ENCODE measurements around the gene LZTR1. TPM values are rescaled to one million over a fixed set of nuclear protein-coding genes. Genes with fewer than 3 reads are reported as not detected.
A peak's percentile ranks its signal among the peaks of the same experiment; 100 is the strongest.

Gene LZTR1
- total RNA-seq, 2 donors from 2014 or later, result 20.7 to 24.7 TPM

DNA sequence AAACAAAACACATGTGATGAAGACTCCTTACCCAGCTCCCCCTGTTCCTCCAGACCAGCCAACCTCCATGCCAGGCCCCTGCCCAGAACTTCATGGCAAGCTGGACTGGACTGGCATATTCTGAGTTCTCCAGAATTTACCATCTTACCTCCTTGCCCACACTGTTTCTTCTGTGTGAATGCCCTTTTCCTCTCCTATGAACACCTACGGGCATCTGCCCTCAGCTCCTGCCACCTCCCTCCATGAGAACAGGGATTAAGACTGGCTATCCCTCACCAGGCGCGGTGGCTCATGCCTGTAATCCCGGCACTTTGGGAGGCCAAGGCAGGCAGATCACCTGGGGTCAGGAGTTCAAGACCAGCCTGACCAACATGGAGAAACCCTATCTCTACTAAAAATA, 21.5 kb upstream of the LZTR1 start:
- H3K4me3 ChIP-seq, result no peak overlapping the region
- H3K27me3 ChIP-seq, result no peaks in the 10 kb centered on the region
- H3K27ac ChIP-seq, result no peak overlapping the region
- peaks cover 0 to 26% of the 10 kb centered on the region in 2 donors for H3K4me1 ChIP-seq
- TF ChIP-seq CTCF (IDR thresholded peaks at IDR 0.05), result no peak
- no peaks in the 10 kb centered on the region for H3K36me3 ChIP-seq
- no peak for DNase-seq (ENCODE audit: low spot score)
- H3K9me3 ChIP-seq, result no peaks in the 10 kb centered on the region

DNA sequence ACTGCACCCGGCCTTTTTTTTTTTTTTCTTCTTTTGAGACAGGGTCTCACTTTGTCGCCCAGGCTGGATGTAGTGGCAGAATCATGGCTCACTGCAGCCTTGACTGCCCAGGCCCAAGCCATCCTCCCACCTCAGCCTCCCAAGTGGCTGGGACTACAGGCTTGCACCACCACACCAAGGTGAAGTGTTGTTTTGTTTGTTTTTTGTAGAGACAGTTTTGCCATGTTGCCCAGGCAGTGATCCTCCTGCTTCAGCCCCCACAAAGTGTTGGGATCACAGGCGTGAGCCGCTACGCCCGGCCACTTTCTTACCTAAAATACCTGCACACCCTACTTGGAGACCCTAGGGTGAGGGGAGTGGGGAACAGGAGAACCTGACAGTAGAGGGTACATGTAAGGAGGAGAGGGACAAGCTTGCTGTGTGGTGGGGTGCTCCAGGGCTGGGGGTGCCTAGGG, 19.6 kb upstream of the LZTR1 start:
- no peak for DNase-seq (ENCODE audit: low spot score)
- no peak for TF ChIP-seq CTCF (IDR thresholded peaks at IDR 0.05)

GRCh38 chr22:20963201-20964052, 18.7 kb upstream of the LZTR1 start:
- Histone ChIP-seq H3K4me1 (peaks cover 0 to 10% of the 10 kb centered on the region in 2 donors), H3K27me3 (no peaks in the 10 kb centered on the region), H3K27ac (no peak overlapping the region), H3K4me3 (no peak overlapping the region), H3K9me3 (no peaks in the 10 kb centered on the region), H3K36me3 (no peaks in the 10 kb centered on the region)
- DNase-seq (ENCODE audit: low spot score), result no peak
- TF ChIP-seq CTCF (IDR thresholded peaks at IDR 0.05), result no peak

More for the DNA sequence above, 19.6 kb upstream of the LZTR1 start:
- H3K4me3 ChIP-seq, result no peak overlapping the region
- H3K4me1 ChIP-seq, result peaks cover 0 to 17% of the 10 kb centered on the region in 2 donors
- no peaks in the 10 kb centered on the region for H3K36me3 ChIP-seq
- no peak overlapping the region for H3K27ac ChIP-seq
- no peaks in the 10 kb centered on the region for H3K9me3 ChIP-seq
- H3K27me3 ChIP-seq, result no peaks in the 10 kb centered on the region

DNA sequence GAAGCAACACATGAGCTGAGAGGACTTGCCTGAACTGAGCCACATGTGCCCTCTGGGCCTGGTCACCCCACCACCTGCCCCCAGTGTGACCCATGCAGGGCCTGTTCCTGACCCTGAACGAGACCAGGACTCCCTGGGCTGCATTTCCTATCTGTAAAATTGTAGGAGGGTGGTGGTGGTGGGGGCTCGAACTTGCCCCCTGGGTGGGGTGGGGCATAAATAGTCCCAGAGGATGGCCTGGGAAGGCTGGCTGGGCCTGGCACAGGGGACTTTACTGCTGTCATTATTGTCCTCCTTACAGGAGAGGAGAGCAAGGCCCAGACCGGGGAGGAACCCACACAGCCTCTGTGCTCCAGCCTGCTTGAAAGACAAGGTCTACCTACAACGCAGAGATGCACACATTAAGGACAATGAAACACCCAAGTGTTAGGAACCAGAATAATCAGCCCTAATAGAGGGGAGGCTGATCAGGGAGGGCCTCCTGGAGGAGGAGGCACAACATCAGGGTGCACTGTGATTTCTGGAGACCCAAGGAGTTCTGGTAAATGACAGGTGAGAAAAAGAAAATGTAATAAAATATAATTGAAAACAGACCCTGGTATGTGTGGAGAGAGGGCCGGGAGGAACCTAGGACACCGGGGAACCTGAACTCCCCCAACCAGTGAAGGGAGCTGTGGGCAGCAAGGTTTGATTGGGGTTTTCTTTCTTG, 17.9 kb upstream of the LZTR1 start:
- DNase-seq (ENCODE audit: low spot score), result no peak
- Histone ChIP-seq H3K27ac (no peak overlapping the region), H3K9me3 (no peaks in the 10 kb centered on the region), H3K36me3 (no peaks in the 10 kb centered on the region), H3K27me3 (no peaks in the 10 kb centered on the region), H3K4me3 (peak overlapping the region in 1 of 2 donors; percentile 51), H3K4me1 (peaks cover 0 to 11% of the 10 kb centered on the region in 2 donors)
- TF ChIP-seq CTCF (IDR thresholded peaks at IDR 0.05), result no peak

DNA sequence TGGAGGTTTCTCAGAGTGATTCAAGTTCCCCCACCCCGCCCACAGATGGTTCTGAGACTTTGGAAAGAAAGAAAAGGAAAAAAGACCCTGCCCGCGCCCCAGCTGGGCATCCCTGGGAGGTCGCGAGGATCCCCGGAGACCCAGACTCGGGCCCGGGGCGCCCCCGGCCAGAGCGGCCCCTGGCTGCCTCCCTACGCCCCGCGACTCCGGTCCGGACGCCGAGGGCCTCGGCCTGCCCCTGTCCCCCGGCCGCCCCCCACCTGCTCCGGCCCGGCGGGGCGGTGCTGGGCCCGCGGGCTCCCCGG, 17.3 kb upstream of the LZTR1 start:
- H3K27ac ChIP-seq, result no peak overlapping the region
- H3K4me1 ChIP-seq, result peaks cover 0 to 11% of the 10 kb centered on the region in 2 donors
- H3K36me3 ChIP-seq, result no peaks in the 10 kb centered on the region
- no peak for TF ChIP-seq CTCF (IDR thresholded peaks at IDR 0.05)
- DNase-seq (ENCODE audit: low spot score), result no peak
- no peaks in the 10 kb centered on the region for H3K27me3 ChIP-seq
- peak overlapping the region in 1 of 2 donors; percentile 51 for H3K4me3 ChIP-seq
- H3K9me3 ChIP-seq, result no peaks in the 10 kb centered on the region
